Measurements from ENCODE around the gene KRTAP19-6. TPM values are rescaled to one million over a fixed set of nuclear protein-coding genes. Genes with fewer than 3 reads are reported as not detected.

KRTAP19-6 gene
- total and polyA plus RNA-seq, 9 of the 15 experiments (the other 6 are each of a cell fraction or from before 2014, with no cell fraction given), result not detected

DNA sequence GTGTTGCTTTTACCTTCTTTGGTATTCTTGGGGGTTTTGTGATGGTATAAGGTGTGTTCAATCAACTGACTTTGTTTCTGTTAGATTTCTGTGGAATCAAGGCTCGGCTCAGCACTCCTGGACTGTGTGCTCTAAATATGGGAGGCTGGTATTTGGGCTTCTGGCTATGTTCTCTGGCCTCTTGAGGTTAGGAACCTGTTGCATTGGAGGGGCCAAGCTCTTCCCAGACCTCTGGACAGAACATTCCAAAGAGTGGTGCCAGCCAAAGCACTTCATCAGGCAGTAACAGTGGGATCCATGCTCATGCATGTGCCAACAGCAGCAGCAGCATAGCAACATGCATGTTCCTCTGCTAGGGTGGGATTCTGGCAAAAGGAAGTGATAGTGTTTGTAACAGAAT is 11.1 kb upstream of the KRTAP19-6 start:
- H3K27me3 ChIP-seq (ENCODE audit: control insufficient read depth in 2 of 2, insufficient read depth in 2 of 2, low read length in 2 of 2), result no peaks in the 10 kb centered on the region
- no peak for ATAC-seq
- no peak overlapping the region for H3K27ac ChIP-seq (ENCODE audit: extremely low read depth, low read depth, low read length)
- FAIRE-seq, result no peak
- H3K4me2 ChIP-seq (ENCODE audit: insufficient read depth, low read length), result no peak overlapping the region
- H3K36me3 ChIP-seq (ENCODE audit: control insufficient read depth, insufficient read depth, low read length), result no peaks in the 10 kb centered on the region
- no peaks in the 10 kb centered on the region for H3K9me3 ChIP-seq (replicated peaks; ENCODE audit: control insufficient read depth, insufficient read depth, low read depth, low read length)
- no peaks in the 10 kb centered on the region for H4K20me1 ChIP-seq (replicated peaks; ENCODE audit: control insufficient read depth, insufficient read depth, low read length)
- TF ChIP-seq CEBPG (CRISPR knock-in tag; IDR thresholded peaks at IDR 0.05) (no peak), CEBPG (tag; conservative IDR thresholded peaks at IDR 0.05 in 1 of 2, IDR thresholded peaks at IDR 0.05 in 1 of 2) (no peak), RFX5 (IDR thresholded peaks at IDR 0.05; ENCODE audit: low read depth, low read length) (no peak), MXI1 (IDR thresholded peaks at IDR 0.05; ENCODE audit: low read depth, low read length) (no peak), CBX2 (IDR thresholded peaks at IDR 0.05; ENCODE audit: insufficient read depth, low read length, poor library complexity, severe bottlenecking) (no peak), CSDE1 (IDR thresholded peaks at IDR 0.05) (no peak), NFIX (CRISPR knock-in tag; IDR thresholded peaks at IDR 0.05; ENCODE audit: low read depth) (no peak), MYNN (IDR thresholded peaks at IDR 0.05) (no peak), MYNN (CRISPR knock-in tag; IDR thresholded peaks at IDR 0.05) (no peak), MED1 (CRISPR knock-in tag; IDR thresholded peaks at IDR 0.05; ENCODE audit: borderline replicate concordance) (no peak), DIDO1 (tag; IDR thresholded peaks at IDR 0.05; ENCODE audit: low read depth) (no peak), KLF10 (CRISPR knock-in tag; IDR thresholded peaks at IDR 0.05) (no peak)
- TF ChIP-seq, protein P1, sequence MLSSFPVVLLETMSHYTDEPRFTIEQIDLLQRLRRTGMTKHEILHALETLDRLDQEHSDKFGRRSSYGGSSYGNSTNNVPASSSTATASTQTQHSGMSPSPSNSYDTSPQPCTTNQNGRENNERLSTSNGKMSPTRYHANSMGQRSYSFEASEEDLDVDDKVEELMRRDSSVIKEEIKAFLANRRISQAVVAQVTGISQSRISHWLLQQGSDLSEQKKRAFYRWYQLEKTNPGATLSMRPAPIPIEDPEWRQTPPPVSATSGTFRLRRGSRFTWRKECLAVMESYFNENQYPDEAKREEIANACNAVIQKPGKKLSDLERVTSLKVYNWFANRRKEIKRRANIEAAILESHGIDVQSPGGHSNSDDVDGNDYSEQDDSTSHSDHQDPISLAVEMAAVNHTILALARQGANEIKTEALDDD (IDR thresholded peaks at IDR 0.05), result no peak
- BruUV-seq (replicated peaks), result no TSS peak
- intact Hi-C loops (cut with micrococcal nuclease) (no loop called here), in situ Hi-C loops (cut with MboI) (no loop called here)
- H3K4me3 ChIP-seq, result no peak overlapping the region
- H3K4me1 ChIP-seq (replicated peaks in 1 of 2; ENCODE audit: control insufficient read depth in 2 of 2, insufficient read depth in 2 of 2, low read length in 2 of 2), result no peaks in the 10 kb centered on the region
- H3K9me1 ChIP-seq (ENCODE audit: control insufficient read depth, insufficient read depth, low read length), result no peaks in the 10 kb centered on the region
- no peaks in the 10 kb centered on the region for H3K79me2 ChIP-seq (ENCODE audit: control insufficient read depth, insufficient read depth, low read length)
- POLR2A ChIA-PET, result no interaction called here
- CTCF ChIA-PET (ENCODE audit: low intra/inter-chr PET ratio), result no interaction called here
- WGBS (ENCODE audit: insufficient coverage, low coverage, missing lambda C conversion rate), result 0% methylated on average over 1 of the region's 1 CpG
- H3K9ac ChIP-seq (ENCODE audit: insufficient read depth in 1 of 2, low read depth in 2 of 2, low read length in 2 of 2), result no peak overlapping the region
- H2AFZ ChIP-seq (ENCODE audit: low read depth, low read length), result no peak overlapping the region
- DNase-seq (ENCODE audit: extremely low read depth in 1 of 4, low spot score in 3 of 4), result no peak

Data from K562 (cell line).